ENCODE results near the gene ACOT8. TPM values are rescaled to one million over a fixed set of nuclear protein-coding genes. Genes with fewer than 3 reads are reported as not detected.

The ACOT8 gene
- total and polyA plus RNA-seq, 2 donors (not counting 1 experiment from before 2014, with no cell fraction given): 32.4 to 64.7 TPM

DNA sequence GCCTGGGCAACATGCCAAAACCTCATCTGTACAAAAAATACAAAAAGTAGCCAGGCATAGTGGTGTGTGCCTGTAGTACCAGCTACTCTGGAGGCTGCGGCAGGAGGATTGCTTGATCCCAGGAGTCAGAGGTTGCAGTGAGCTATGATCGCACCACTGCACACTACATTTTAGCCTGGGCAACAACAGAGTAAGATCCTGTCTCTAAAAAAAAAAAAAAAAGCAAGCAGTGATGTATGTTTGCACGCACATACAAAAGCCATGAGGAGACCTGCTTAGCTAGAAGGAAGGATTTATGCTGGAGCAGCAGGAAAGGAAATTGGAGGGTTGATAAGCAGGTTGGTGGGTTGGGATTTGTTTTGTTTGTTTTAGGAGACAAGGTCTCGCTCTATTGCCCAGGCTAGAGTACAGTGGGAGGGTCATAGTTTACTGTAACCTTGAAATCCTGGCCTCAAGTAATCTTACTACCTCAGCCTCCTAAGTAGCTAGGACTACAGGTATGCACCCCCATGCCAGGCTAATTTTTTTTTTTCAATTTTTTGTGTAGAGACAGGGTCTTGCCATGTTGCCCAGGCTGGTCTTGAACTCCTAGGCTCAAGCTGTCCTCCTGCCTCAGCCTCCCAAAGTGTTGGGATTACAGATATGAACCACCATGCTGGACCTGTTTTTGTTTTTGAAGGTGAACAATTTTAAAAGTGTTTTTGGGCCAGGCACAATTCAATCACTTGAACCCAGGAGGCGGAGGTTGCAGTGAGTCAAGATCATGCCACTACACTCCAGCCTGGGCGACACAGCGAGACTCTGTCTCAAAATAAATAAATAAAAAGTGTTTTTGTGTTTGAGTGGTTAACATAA is 4.3 kb upstream of the ACOT8 start:
- Histone ChIP-seq H3K4me3 (ENCODE audit: control extremely low read depth in 1 of 5, extremely low read depth in 1 of 5, insufficient read depth in 1 of 5, low read depth in 2 of 5, low read length in 4 of 5) (no peak overlapping the region), H3K27me3 (replicated peaks in 1 of 4; ENCODE audit: control extremely low read depth in 1 of 4, control insufficient read depth in 3 of 4, insufficient read depth in 4 of 4, low read length in 3 of 4) (no peaks in the 10 kb centered on the region), H3K4me1 (ENCODE audit: control insufficient read depth in 2 of 2, insufficient read depth in 2 of 2, low read length in 2 of 2) (peaks cover 10 to 14% of the 10 kb centered on the region in 2 donors), H4K20me1 (ENCODE audit: control insufficient read depth, insufficient read depth, low read length, poor library complexity, severe bottlenecking) (no peaks in the 10 kb centered on the region), H3K79me2 (ENCODE audit: control insufficient read depth, insufficient read depth, low read length) (peaks cover 50% of the 10 kb centered on the region), H3K36me3 (replicated peaks in 1 of 2; ENCODE audit: control extremely low read depth in 1 of 2, control insufficient read depth in 1 of 2, extremely low read depth in 1 of 2, insufficient read depth in 2 of 2, low read length in 1 of 2) (no peaks in the 10 kb centered on the region), H3K4me2 (replicated peaks; ENCODE audit: low read depth, low read length, poor library complexity, severe bottlenecking) (no peak overlapping the region), H3K27ac (ENCODE audit: low read length in 2 of 2) (no peak overlapping the region), H3K9me3 (ENCODE audit: control extremely low read depth in 1 of 3, control insufficient read depth in 2 of 3, insufficient read depth in 1 of 3, low read length in 2 of 3) (peaks cover 0 to 3% (median 0%) of the 10 kb centered on the region in 3 donors), H2AFZ (ENCODE audit: insufficient read depth, low read depth, low read length, poor library complexity, severe bottlenecking) (no peak overlapping the region), H3K9ac (ENCODE audit: low read length) (no peak overlapping the region)
- ATAC-seq (ENCODE audit: low read depth): no peak
- intact Hi-C loops (cut with micrococcal nuclease): no loop called here
- DNase-seq: no peak
- no peak overlapping the region for H3K4me3 Mint-ChIP-seq
- H3K27ac Mint-ChIP-seq: no peak overlapping the region
- ChIA-PET CTCF (interaction anchor here (0.8 to 1.6 kb wide), 3 partner anchors 28 to 109 kb away, joined by 4 to 6 read pairs (median 4); no protein-coding TSS in a partner anchor), POLR2A (interaction anchor here (0.6 kb wide), 1 partner anchor 48 kb away, joined by 3 read pairs; no protein-coding TSS in a partner anchor)
- peaks cover 24% of the 10 kb centered on the region for H3K4me1 Mint-ChIP-seq
- 100% methylated on average over 1 of the region's 7 CpGs for WGBS (ENCODE audit: insufficient coverage)
- no peaks in the 10 kb centered on the region for H3K9me3 Mint-ChIP-seq (ENCODE audit: insufficient read depth)
- TF ChIP-seq EZH2 (IDR thresholded peaks at IDR 0.05; ENCODE audit: borderline replicate concordance, insufficient read depth, low read depth, low read length, poor library complexity, severe bottlenecking): no peak
- TF ChIP-seq CTCF (IDR thresholded peaks at IDR 0.05): no peak
- no peaks in the 10 kb centered on the region for H3K27me3 Mint-ChIP-seq

All from B cell (primary cell).